Omental fat pad (tissue), 4 donors: ENCODE data around the gene ZHX3. TPM values are rescaled to one million over a fixed set of nuclear protein-coding genes. Genes with fewer than 3 reads are reported as not detected.

ENCODE experiments used
- ATAC-seq: fragments of 150-250 bp; one replicate; pipeline ENCODE4 v1.9.1; 2016; ENCODE audit warnings: mild to moderate bottlenecking, moderate library complexity; ENCODE audit not compliant: low FRiP score
- DNase-seq: peaks from one replicate; pipeline ENCODE4 v3.0.0-alpha.2; 2019; ENCODE audit warnings: low spot score
- total RNA-seq, 4 donors: library from RNA; depleted of rRNA; stranded (reverse); fragments of >200 nt; gene quantifications; one replicate each; pipeline ENCODE4 v1.1.0, GENCODE V29; 2016
- TF ChIP-seq, protein P1 (sequence below), 3 donors: fragments of 450-650 bp; IDR thresholded peaks; one replicate each; pipeline ENCODE4 v1.5.1; 2016 to 2017; ENCODE audit warnings: antibody characterized with exemption in 3 of 3, mild to moderate bottlenecking in 3 of 3, moderate library complexity in 2 of 3

ZHX3 gene
- total RNA-seq, 4 donors from 2014 or later: 22.6 to 54.5 (median 45.0) TPM

DNA sequence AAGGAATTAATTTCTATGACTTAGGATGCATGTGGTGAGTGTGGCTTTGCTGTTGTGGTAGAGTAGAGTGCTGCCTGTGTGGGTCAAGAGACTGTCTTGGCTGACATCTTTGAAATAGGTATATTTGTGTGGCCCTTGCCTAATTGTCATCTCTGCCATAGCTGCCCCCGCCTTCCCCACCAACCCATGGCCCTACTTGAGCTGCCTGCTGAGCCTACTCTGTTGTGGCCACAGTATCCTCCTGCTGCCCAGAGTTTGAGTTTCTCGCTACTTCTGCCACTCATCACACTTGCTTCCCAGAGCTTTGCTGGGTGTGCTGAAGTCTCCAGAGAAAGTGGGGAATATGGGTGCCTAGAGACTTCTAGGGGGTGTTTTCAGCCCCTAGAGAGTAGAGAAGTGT, 172.2 kb downstream of the ZHX3 start:
- DNase-seq: no peak
- TF ChIP-seq, protein P1, sequence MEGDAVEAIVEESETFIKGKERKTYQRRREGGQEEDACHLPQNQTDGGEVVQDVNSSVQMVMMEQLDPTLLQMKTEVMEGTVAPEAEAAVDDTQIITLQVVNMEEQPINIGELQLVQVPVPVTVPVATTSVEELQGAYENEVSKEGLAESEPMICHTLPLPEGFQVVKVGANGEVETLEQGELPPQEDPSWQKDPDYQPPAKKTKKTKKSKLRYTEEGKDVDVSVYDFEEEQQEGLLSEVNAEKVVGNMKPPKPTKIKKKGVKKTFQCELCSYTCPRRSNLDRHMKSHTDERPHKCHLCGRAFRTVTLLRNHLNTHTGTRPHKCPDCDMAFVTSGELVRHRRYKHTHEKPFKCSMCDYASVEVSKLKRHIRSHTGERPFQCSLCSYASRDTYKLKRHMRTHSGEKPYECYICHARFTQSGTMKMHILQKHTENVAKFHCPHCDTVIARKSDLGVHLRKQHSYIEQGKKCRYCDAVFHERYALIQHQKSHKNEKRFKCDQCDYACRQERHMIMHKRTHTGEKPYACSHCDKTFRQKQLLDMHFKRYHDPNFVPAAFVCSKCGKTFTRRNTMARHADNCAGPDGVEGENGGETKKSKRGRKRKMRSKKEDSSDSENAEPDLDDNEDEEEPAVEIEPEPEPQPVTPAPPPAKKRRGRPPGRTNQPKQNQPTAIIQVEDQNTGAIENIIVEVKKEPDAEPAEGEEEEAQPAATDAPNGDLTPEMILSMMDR (IDR thresholded peaks at IDR 0.05): no peak

DNA sequence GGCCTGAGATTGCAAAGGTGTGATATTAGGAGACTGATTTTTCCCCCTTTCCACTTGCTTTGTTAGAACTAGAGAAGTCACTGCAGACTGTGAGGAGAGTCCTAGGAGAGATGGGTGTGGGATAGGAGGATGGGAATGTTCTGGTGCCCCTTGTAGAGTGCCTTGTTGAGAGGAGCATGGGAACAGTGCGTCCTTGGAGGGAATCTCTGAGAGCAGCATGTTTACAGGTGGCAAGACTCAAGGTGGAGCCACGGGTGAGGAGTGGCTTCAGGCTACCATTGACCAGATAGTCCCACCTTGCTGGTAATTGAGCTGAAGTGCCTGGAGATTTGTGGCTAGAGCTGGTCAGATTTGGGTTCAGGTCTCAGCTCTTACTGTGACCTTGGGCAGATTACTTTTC, 174.2 kb downstream of the ZHX3 start:
- ATAC-seq (no peak), DNase-seq (no peak)
- TF ChIP-seq, protein P1 (IDR thresholded peaks at IDR 0.05): no peak

More for the DNA sequence above, 172.2 kb downstream of the ZHX3 start:
- no peak for ATAC-seq

DNA sequence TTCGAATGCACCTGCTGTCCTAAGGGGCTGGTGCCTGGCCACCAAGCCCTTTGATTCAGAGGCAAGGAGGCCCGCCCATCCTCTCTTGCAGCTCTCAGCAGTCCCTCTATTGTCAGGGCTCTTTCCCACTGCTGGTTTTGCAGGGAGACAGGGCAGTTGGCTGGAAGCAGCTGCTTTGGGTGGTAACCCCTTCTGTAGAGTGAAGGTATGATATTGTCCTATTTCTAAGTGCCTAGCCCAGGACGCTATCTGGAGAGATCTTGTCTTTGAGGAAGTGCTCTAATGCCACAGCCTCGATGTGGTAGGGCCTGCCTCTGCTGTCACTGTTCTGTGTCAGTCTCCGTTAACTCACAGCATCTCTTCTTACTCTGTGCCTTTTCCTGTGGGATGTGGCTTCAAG, 174.6 kb downstream of the ZHX3 start:
- ATAC-seq: no peak
- TF ChIP-seq, protein P1 (IDR thresholded peaks at IDR 0.05): no peak
- DNase-seq: no peak

DNA sequence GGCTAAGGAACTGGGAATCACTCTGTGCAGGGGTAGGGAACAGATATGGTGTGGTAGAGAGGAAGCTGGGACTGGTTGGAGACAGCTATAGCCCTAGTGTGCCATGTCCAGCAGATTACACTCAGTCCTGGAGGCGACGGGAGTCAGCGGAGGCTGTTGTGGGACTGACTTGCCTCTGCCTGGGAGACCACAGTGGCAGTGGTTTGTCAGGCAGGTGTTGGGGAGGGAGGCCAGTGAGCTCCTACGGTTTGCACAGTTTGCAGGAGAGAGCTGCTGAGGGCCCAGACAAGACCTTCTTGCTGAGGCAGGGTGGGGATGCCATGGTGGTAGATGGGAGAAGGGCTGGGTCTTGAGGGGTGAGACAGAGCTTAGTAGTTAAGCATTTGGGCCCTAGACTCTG, 175.3 kb downstream of the ZHX3 start:
- no peak for DNase-seq
- TF ChIP-seq, protein P1 (IDR thresholded peaks at IDR 0.05): no peak
- ATAC-seq: no peak

DNA sequence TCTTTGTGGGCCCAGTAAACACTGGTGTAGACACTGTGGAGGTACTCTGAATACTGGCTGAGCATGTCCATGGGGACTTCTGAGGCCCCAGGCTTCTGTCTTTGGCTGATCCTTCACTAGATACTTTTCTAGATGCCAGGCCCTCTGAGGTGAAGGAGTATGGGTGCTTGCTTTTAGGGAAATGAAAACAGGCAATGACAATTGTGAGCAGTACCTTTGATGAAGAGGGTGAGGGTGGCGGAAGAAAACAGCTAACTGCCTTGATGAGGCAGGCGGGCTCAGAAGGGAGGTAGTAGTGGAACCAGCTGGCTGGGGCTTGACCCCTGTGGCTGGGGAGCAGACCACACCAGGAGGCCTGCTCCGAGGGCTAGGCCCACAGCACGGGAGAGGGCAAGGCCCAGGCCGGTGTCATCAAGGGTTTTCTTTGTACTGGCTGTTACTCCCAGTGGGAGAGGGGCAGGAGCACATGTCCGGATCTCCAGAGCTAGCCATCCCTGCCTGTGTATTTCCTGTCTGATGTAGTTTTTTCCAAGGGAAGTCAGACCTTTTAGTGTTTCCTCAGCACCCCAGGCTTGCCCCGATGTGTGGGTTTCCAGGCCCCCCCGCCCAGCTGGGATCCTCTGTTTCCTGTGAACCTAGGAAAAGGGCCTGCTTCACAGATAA, 176.2 kb downstream of the ZHX3 start:
- DNase-seq (no peak), ATAC-seq (no peak)
- TF ChIP-seq, protein P1 (IDR thresholded peaks at IDR 0.05): no peak

DNA sequence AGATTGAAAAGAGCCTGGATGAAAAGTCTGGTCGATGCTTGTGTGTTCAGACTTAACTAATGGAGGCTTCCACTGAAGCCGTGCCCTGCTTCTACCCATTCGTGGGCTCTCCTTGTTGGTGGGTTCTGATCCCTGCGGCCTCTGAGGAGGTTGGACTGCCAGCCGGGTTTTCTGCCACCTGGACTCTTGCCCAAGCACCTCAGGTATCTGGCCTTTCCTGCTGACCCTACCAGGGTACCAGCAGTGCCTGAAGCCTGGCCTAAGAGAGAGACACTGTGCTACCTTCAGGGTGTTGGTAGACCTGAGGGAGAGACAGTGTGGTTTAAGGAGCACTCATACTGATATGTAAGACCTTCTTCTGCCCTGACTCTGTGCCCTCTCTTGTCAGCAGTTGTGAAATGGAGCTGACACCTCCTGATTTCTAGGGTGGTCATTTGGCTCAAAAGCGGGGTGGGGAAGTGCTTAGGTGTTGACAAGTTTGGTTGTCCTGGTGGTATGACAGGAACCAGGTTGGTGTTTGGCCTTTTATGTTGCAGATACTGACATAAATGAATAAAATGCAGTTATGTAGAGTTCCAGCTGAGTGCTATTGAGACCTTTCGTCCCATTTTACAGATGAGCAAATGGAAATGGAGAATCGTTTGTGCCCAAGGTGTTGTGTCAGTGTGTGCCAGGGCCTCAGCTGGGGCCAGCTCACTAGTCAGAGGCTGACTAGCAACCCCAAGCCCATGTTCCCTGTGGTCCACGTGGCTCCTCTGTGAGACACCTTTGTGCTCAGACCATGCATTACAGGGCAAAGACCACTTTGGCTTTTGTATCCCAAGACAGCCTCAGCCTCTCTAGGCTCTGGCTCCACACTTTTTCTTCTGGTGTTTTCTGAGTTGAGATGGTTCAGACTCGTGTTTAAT, 177.1 kb downstream of the ZHX3 start:
- DNase-seq (no peak), ATAC-seq (no peak)
- TF ChIP-seq, protein P1 (IDR thresholded peaks at IDR 0.05): no peak
